GM12801 (cell line): ENCODE results near the gene DENND1A.

Experiments
- CTCF ChIP-seq: IDR thresholded peaks from one replicate; pipeline ENCODE4 v1.5.1; 2011; ENCODE audit warnings: control low read depth; ENCODE audit not compliant: insufficient read length; ENCODE audit errors: extremely low read depth

DENND1A gene

GRCh38 chr9:123412171-123412820 is 517.6 kb downstream of the DENND1A start:
- no peak for TF ChIP-seq CTCF

DNA sequence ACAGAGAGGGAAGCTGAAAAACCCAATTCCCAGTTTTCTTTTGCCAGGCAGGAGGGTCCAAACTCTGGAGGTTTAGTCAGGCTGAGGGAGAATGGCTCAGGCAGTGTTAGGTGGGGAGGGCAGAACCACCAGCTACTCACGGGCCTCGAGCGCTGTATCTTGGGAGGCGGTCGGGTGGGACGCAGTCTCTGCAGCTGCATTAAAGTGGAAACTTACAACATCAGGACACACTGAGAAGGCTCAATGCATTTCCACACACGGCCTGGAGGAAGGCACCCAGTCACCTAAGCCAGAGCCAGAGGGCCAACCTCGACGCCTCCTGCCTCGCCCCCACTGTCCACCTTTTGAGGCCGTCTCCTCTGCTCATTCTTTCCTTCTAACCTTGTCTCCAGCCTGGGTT is 518.3 kb downstream of the DENND1A start:
- TF ChIP-seq CTCF, result no peak

DNA sequence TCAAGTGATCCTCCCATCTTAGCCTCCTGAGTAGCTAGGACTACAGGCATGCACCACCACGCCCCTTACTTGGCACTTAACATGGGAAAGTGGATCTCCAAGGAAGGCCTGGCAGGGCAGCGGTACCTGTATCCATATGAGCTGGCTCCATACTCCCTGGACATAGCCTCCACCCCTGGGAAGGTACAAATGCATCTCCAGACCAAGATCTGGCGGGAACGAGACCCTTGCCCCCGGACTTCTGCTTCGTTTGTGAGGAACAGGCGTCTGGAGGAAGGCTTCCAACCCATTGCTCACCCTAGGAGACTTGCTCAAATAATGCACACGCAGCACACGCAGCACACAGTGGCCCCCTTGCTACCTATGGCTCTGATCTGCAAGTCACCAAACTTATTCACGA is 518.7 kb downstream of the DENND1A start:
- no peak for TF ChIP-seq CTCF

GRCh38 chr9:123410281-123410910 is 519.5 kb downstream of the DENND1A start:
- no peak for TF ChIP-seq CTCF

DNA sequence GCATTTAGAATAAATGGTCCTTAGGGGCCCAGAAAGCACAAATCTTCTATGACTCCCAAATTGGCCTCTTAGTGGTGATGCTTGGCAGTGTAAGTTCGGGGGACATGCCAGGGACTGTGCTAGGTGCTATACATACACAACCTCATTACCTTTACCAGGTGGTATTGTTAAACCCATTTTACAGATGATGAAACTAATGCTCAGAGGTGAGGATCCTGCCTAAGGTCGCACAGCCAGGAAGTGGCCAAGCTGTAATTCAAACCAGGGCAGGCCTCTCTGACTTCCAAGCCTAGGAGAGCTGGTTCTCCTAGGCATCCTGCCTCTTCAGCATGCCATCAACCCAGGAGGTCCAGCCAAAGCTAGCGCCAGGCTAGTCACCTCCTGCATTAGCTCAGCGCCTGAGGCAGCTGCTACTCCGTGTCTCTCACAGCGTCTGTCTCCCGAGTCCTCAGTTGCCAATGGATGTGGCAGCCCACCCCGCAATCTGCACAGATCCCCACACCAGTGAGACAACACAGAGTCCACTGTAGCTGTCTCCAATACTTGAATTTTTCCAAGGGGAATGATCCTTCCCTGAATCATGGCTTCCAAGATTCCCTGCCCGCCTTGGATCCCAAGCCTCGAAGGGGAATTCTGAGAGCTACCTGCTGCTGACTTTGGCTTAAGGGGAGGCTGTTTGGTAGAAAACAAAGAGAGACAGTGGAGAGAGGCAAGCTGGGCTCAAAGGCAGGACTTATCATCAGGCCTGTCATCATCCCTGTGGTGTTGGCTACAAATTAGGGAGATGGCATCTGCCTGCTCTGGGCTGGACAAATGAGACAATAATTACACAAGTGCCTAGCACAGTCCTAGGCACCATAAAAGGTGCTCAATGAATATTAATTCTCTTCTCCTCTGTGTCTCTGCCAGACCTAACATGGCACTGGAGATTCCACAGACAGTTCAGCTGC is 521.3 kb downstream of the DENND1A start:
- TF ChIP-seq CTCF, result no peak

- no peak for TF ChIP-seq CTCF
These were observed 522.6 kb downstream of the DENND1A start for GRCh38 chr9:123407217-123407851.

GRCh38 chr9:123406691-123407216 is 523.2 kb downstream of the DENND1A start:
- no peak for TF ChIP-seq CTCF
